GM18505 (cell line): ENCODE results near the gene LSM7.

Source experiments
- ATAC-seq: cut with Tn5 transposase; IDR thresholded peaks from one replicate; pipeline ENCODE4 v1.9.1; 2021; ENCODE audit not compliant: unreplicated experiment
- POLR2A ChIP-seq: IDR thresholded peaks from 4 replicates; pipeline ENCODE4 v1.6.1; 2011; ENCODE audit warnings: borderline replicate concordance; ENCODE audit not compliant: insufficient read depth, insufficient read length; ENCODE audit errors: extremely low read depth

Gene LSM7

GRCh38 chr19:2328401-2329148 is at the start of gene LSM7, which contains the start of gene SPPL2B:
TSS of gene LSM7 (minus strand) at chr19:2328586. CDS start at chr19:2328566, 20 bp downstream.
TSS of gene SPPL2B (plus strand) at chr19:2328684. CDS start at chr19:2328710, 26 bp downstream.
- ATAC-seq: peak; percentile 55
- peak; percentile 85 for TF ChIP-seq POLR2A

- ATAC-seq: no peak
- no peak for TF ChIP-seq POLR2A
Observed at GRCh38 chr19:2376784-2377519, 48.6 kb upstream of the LSM7 start.

GRCh38 chr19:2375353-2376121 is 47.2 kb upstream of the LSM7 start:
- no peak for TF ChIP-seq POLR2A
- no peak for ATAC-seq

- no peak for TF ChIP-seq POLR2A
Observed at GRCh38 chr19:2374808-2375207, 46.4 kb upstream of the LSM7 start.

GRCh38 chr19:2372076-2372612 is 43.8 kb upstream of the LSM7 start:
- ATAC-seq: no peak
- TF ChIP-seq POLR2A: no peak

More at GRCh38 chr19:2374808-2375207, 46.4 kb upstream of the LSM7 start:
- ATAC-seq: no peak

GRCh38 chr19:2371656-2372055 is 43.3 kb upstream of the LSM7 start:
- no peak for TF ChIP-seq POLR2A
- ATAC-seq: no peak

GRCh38 chr19:2365201-2365970 is 37.0 kb upstream of the LSM7 start:
- TF ChIP-seq POLR2A: no peak
- ATAC-seq: no peak

- TF ChIP-seq POLR2A: no peak
Observed at GRCh38 chr19:2363419-2363818, 35.0 kb upstream of the LSM7 start.

GRCh38 chr19:2362970-2363300 is 34.5 kb upstream of the LSM7 start:
- ATAC-seq: no peak
- TF ChIP-seq POLR2A: no peak

More at GRCh38 chr19:2363419-2363818, 35.0 kb upstream of the LSM7 start:
- no peak for ATAC-seq

GRCh38 chr19:2362046-2362969 is 33.9 kb upstream of the LSM7 start:
- no peak for TF ChIP-seq POLR2A
- ATAC-seq: no peak

GRCh38 chr19:2361246-2362045 is 33.1 kb upstream of the LSM7 start:
- ATAC-seq: no peak
- no peak for TF ChIP-seq POLR2A
